Coronary artery (tissue), 2 donors: ENCODE measurements around the gene GABARAP.

ENCODE experiments used
- DNase-seq: peaks from one replicate; pipeline ENCODE4 v3.0.0-alpha.2; 2017; ENCODE audit warnings: low spot score
- H3K27ac ChIP-seq, 2 donors: fragments of 200-600 bp; sonication (generic); one replicate each; pipeline ENCODE4 v1.5.1; 2016 to 2019
- H3K4me3 ChIP-seq: fragments of 200-600 bp; sonication (generic); 2 replicates; pipeline ENCODE4 v1.5.1; 2016; ENCODE audit warnings: mild to moderate bottlenecking, moderate library complexity
- CTCF ChIP-seq: fragments of 200-600 bp; sonication (generic); IDR thresholded peaks from one replicate; pipeline ENCODE4 v1.5.1; 2019; ENCODE audit warnings: antibody characterized with exemption

GABARAP gene

GRCh38 chr17:7283471-7284216, 41.4 kb upstream of the GABARAP start:
- no peak overlapping the region for H3K4me3 ChIP-seq
- H3K27ac ChIP-seq = no peak overlapping the region
- TF ChIP-seq CTCF = no peak

GRCh38 chr17:7282752-7283321, 40.6 kb upstream of the GABARAP start:
- TF ChIP-seq CTCF = no peak
- Histone ChIP-seq H3K27ac (peak overlapping the region; percentile 87 to 90), H3K4me3 (peak overlapping the region; percentile 71)
- DNase-seq = no peak

More at GRCh38 chr17:7283471-7284216, 41.4 kb upstream of the GABARAP start:
- DNase-seq = no peak

- Histone ChIP-seq H3K27ac (peak overlapping the region; percentile 87 to 90), H3K4me3 (peak overlapping the region; percentile 71)
- DNase-seq = no peak
- no peak for TF ChIP-seq CTCF
Measured at GRCh38 chr17:7281953-7282751, 39.9 kb upstream of the GABARAP start.

GRCh38 chr17:7281074-7281952, 39.1 kb upstream of the GABARAP start, which contains the start of gene SLC2A4:
TSS of gene SLC2A4 (plus strand) at chr17:7281718. CDS start at chr17:7281935, 217 bp downstream.
- DNase-seq = peak; percentile 95
- no peak for TF ChIP-seq CTCF
- Histone ChIP-seq H3K4me3 (peak within 1 kb of the TSS; percentile 71), H3K27ac (peak within 1 kb of the TSS; percentile 87 to 90)

- Histone ChIP-seq H3K4me3 (peak overlapping the region; percentile 71), H3K27ac (peak overlapping the region; percentile 87 to 90)
- TF ChIP-seq CTCF = peak; percentile 94
- DNase-seq = peak; percentile 91
Measured at GRCh38 chr17:7280519-7281073, 38.3 kb upstream of the GABARAP start.

- TF ChIP-seq CTCF = no peak
- no peak overlapping the region for H3K27ac ChIP-seq
- H3K4me3 ChIP-seq = no peak overlapping the region
- no peak for DNase-seq
Measured at GRCh38 chr17:7279448-7279847, 37.2 kb upstream of the GABARAP start.
